Omental fat pad (tissue), 4 donors: ENCODE data around the gene PDE4D. TPM values are rescaled to one million over a fixed set of nuclear protein-coding genes. Genes with fewer than 3 reads are reported as not detected.

Experiments
- ATAC-seq: fragments of 150-250 bp; one replicate; pipeline ENCODE4 v1.9.1; 2016; ENCODE audit warnings: mild to moderate bottlenecking, moderate library complexity; ENCODE audit not compliant: low FRiP score
- DNase-seq: peaks from one replicate; pipeline ENCODE4 v3.0.0-alpha.2; 2019; ENCODE audit warnings: low spot score
- total RNA-seq, 4 donors: library from RNA; depleted of rRNA; stranded (reverse); fragments of >200 nt; gene quantifications; one replicate each; pipeline ENCODE4 v1.1.0, GENCODE V29; 2016
- TF ChIP-seq, protein P1 (sequence below), 3 donors: fragments of 450-650 bp; IDR thresholded peaks; one replicate each; pipeline ENCODE4 v1.5.1; 2016 to 2017; ENCODE audit warnings: antibody characterized with exemption in 3 of 3, mild to moderate bottlenecking in 3 of 3, moderate library complexity in 2 of 3

Gene PDE4D
- total RNA-seq, 4 donors from 2014 or later, result 32.5 to 94.8 (median 43.2) TPM

DNA sequence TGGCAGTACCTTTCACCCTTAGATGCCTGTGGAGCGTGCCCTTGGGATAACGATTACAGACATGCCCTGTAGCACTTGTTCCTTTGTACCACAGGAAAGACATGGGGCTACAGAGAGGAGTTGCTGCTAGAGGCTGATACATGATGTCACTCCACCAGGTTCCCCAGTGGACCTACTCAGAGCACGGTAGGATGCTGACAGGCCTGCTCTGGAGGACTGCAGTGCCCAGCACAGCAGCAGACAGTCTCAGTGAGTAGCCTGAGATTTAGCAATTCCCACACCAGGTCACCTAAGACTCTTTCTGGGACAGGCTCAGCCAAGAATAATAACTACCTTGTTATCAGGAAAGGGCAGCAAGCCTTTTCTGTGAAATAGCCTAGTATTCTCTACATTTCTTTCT, 28.8 kb downstream of the PDE4D start:
- TF ChIP-seq, protein P1, sequence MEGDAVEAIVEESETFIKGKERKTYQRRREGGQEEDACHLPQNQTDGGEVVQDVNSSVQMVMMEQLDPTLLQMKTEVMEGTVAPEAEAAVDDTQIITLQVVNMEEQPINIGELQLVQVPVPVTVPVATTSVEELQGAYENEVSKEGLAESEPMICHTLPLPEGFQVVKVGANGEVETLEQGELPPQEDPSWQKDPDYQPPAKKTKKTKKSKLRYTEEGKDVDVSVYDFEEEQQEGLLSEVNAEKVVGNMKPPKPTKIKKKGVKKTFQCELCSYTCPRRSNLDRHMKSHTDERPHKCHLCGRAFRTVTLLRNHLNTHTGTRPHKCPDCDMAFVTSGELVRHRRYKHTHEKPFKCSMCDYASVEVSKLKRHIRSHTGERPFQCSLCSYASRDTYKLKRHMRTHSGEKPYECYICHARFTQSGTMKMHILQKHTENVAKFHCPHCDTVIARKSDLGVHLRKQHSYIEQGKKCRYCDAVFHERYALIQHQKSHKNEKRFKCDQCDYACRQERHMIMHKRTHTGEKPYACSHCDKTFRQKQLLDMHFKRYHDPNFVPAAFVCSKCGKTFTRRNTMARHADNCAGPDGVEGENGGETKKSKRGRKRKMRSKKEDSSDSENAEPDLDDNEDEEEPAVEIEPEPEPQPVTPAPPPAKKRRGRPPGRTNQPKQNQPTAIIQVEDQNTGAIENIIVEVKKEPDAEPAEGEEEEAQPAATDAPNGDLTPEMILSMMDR (IDR thresholded peaks at IDR 0.05), result no peak
- ATAC-seq, result no peak
- DNase-seq, result no peak

DNA sequence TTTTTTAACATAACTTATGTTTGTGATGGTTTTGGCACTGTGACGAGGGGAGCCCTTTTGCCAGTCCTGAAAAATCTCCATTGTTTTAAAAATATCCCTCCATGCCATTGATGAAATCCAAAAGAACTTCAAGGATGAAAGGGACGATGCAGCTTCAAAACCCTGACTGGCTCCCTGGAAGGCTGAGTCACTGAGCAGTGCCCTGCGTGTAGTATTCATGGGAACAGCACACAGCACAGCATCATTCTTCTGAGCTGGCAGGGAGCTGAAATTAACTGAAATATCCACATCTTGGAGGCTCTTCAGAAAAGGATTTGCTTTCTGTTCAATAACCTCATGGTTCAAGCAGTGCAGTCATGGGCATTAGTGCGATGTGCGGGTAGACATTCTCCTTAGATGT, 29.7 kb downstream of the PDE4D start:
- TF ChIP-seq, protein P1 (IDR thresholded peaks at IDR 0.05), result no peak
- no peak for ATAC-seq
- no peak for DNase-seq

DNA sequence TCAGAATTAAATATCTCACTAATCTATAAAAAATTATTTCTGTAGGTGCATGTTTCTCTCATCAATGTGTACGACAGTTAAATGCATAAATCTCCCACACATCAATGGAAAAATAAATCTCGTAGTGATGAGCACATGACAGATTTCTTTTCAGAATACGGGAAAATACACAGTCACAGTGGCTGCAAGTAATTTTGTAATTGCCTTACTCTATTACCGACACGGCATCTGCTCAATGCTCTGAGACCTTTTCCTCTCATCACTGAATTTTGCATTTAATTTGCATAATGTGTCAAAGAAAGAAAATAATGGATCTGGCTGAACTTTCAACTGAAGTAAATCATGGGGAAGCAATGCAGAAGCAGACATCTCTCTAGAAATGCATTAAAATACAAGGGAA, 37.2 kb downstream of the PDE4D start:
- ATAC-seq (no peak), DNase-seq (no peak)
- TF ChIP-seq, protein P1 (IDR thresholded peaks at IDR 0.05), result no peak

DNA sequence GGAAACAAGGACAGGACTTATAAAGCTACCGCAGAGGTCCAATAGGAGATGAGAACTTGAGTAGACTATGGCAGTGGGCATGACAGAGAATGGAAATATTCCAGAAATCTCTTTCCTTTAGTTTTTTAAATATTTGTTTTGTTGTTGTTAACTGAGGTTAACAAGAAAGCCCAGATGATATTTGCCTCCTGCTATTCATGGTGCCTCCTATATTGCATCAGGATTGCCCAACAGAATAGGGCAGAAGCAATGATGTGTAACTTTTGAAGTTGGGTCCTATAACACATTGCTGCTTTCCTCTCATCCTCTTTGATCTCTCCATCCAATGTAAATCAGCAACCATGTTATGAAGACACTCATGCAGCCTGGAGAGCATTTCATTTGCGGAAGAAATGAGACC, 42.8 kb downstream of the PDE4D start:
- ATAC-seq (no peak), DNase-seq (no peak)
- TF ChIP-seq, protein P1 (IDR thresholded peaks at IDR 0.05), result no peak

DNA sequence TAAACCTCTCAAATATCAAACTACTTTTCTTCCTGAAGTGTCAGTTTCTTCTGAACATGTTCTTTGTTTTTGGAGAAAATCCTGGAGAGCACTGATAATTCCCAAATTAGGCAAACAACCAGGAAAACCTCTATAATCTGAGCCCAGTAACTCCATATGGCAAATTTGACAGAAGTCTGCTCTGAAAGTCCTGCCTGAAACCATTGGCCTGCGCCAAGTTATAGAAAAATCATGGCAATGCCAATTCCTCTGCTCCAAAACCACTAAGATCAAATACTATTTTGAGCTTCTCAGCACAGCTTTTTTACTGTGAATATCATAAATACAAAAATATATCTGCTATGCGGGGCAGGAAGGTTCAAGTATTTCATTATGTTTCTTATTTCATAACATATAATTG, 45.9 kb downstream of the PDE4D start:
- TF ChIP-seq, protein P1 (IDR thresholded peaks at IDR 0.05), result no peak
- ATAC-seq (no peak), DNase-seq (no peak)

DNA sequence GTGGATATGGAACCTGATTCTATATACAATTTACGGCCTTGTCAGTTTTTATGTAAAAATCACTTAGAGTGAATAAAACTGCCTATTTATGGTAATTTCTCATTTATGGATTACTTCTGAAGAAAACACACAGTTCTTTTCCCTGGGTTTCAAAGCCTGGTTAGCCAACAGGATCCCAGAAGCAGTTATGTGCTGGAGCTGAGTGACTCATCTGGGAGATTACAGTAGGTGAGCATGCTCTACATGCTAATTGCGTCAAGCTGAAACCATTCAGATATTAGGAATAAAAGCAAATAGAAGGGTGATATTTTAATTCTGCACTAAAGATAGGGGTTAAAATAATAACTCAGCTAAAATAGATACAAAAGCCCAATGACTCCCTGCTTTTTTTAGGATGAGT, 47.8 kb downstream of the PDE4D start:
- no peak for ATAC-seq
- no peak for DNase-seq
- TF ChIP-seq, protein P1 (IDR thresholded peaks at IDR 0.05), result no peak

DNA sequence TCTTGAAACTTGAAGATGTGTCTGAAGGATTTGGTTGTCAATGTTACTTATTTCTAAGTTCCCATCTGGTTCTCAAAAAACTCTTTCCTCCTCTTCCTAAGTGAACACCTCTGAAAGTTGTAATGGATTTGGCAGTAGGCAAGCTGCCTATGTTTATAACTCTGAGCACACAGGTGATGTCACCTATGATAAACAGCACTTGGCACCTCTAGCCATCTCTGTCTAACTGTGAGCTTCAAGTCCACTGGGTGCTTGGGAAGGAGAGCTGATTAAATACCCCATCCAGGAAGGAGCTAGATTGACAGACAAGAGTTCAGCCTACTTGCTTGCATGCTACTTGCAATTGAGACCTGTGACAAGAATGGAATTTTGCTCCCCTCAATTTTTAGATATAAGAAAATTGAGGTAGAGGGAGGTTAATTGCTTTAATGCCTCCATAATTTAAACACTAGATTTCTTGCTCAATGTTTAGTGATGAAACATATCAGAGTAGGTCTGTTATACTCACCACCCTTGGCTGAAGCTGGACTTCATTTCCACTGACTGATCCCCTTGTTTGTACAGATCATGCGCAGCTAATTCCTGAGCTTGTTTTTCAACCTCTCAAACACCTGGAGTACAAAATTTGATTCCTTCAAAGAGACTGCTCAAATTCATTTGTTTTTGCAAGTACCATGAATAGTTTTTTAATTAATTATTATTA, 49.9 kb downstream of the PDE4D start:
- TF ChIP-seq, protein P1 (IDR thresholded peaks at IDR 0.05), result no peak
- no peak for DNase-seq
- ATAC-seq, result no peak
